ENCODE results near the gene RHOD. TPM values are rescaled to one million over a fixed set of nuclear protein-coding genes. Genes with fewer than 3 reads are reported as not detected.

Gene RHOD
- total RNA-seq, 6 donors from 2014 or later = 14.5 to 37.7 (median 18.1) TPM

DNA sequence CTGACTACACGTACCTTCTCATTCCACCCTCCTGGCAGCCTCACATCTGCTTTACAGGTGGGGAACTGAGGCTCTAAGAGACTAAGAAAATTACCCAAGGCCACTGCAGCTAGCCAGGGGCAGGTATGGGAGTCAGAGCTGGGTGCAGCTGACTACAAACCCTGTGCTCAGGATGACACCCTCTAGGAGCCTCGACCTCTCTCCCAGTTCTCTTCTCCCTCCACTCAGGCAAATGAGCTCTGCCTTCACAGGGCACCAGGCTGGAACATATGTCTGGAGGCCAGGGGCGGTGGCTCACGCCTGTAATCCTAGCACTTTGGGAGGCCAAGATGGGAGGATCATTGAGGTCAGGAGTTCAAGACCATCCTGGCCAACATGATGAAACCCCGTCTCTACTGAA is 29.7 kb upstream of the RHOD start:
- WGBS, 2 donors = 82 to 88% methylated on average over 3 to 5 of the region's 5 CpGs
- Histone ChIP-seq H3K4me1 (peaks cover 12 to 19% (median 19%) of the 10 kb centered on the region in 4 donors), H3K4me3 (no peak overlapping the region), H3K27me3 (peaks cover 0 to 20% (median 11%) of the 10 kb centered on the region in 4 donors), H3K9me3 (no peaks in the 10 kb centered on the region), H3K36me3 (no peaks in the 10 kb centered on the region), H3K27ac (no peak overlapping the region)
- ATAC-seq (ENCODE audit: low FRiP score in 2 of 2) (no peak), DNase-seq (no peak)
- no peak for TF ChIP-seq POLR2AphosphoS5 (IDR thresholded peaks at IDR 0.05)
- TF ChIP-seq EP300 (IDR thresholded peaks at IDR 0.05) = no peak
- TF ChIP-seq, protein P1, sequence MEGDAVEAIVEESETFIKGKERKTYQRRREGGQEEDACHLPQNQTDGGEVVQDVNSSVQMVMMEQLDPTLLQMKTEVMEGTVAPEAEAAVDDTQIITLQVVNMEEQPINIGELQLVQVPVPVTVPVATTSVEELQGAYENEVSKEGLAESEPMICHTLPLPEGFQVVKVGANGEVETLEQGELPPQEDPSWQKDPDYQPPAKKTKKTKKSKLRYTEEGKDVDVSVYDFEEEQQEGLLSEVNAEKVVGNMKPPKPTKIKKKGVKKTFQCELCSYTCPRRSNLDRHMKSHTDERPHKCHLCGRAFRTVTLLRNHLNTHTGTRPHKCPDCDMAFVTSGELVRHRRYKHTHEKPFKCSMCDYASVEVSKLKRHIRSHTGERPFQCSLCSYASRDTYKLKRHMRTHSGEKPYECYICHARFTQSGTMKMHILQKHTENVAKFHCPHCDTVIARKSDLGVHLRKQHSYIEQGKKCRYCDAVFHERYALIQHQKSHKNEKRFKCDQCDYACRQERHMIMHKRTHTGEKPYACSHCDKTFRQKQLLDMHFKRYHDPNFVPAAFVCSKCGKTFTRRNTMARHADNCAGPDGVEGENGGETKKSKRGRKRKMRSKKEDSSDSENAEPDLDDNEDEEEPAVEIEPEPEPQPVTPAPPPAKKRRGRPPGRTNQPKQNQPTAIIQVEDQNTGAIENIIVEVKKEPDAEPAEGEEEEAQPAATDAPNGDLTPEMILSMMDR (IDR thresholded peaks at IDR 0.05) = no peak
- TF ChIP-seq POLR2A (IDR thresholded peaks at IDR 0.05) = no peak

DNA sequence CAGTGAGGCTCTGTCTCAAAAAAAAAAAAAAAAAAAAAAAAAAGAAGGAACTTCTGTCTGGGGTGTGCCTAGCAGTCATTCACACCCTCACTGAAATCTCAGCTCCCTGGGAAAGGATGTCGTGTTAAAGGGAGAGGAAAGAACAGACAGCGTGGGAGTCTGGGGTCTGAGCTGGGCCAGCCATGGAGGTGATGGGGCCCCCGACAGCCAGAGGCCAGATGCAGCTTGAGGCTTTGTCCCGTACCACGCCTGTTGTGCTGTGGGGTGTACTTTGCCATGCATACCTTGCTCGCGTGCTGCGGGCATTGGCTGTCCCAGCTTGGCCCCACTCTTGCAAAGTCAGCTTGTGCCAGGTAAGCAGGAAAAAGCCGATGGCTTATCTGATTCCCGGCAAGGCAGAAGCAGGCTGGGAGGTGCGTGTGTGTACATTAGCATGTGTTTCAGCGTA is 29.1 kb upstream of the RHOD start:
- no peak for DNase-seq
- Histone ChIP-seq H3K4me1 (peaks cover 12 to 16% (median 15%) of the 10 kb centered on the region in 4 donors), H3K4me3 (no peak overlapping the region), H3K27me3 (peaks cover 0 to 16% (median 9%) of the 10 kb centered on the region in 4 donors), H3K27ac (no peak overlapping the region), H3K9me3 (no peaks in the 10 kb centered on the region), H3K36me3 (no peaks in the 10 kb centered on the region)
- TF ChIP-seq, protein P1 (IDR thresholded peaks at IDR 0.05) = no peak
- no peak for TF ChIP-seq POLR2A (IDR thresholded peaks at IDR 0.05)
- no peak for TF ChIP-seq POLR2AphosphoS5 (IDR thresholded peaks at IDR 0.05)
- no peak for TF ChIP-seq EP300 (IDR thresholded peaks at IDR 0.05)
- WGBS, 2 donors = 60 to 79% methylated on average over 12 of the region's 12 CpGs
- no peak for ATAC-seq (ENCODE audit: low FRiP score in 2 of 2)

DNA sequence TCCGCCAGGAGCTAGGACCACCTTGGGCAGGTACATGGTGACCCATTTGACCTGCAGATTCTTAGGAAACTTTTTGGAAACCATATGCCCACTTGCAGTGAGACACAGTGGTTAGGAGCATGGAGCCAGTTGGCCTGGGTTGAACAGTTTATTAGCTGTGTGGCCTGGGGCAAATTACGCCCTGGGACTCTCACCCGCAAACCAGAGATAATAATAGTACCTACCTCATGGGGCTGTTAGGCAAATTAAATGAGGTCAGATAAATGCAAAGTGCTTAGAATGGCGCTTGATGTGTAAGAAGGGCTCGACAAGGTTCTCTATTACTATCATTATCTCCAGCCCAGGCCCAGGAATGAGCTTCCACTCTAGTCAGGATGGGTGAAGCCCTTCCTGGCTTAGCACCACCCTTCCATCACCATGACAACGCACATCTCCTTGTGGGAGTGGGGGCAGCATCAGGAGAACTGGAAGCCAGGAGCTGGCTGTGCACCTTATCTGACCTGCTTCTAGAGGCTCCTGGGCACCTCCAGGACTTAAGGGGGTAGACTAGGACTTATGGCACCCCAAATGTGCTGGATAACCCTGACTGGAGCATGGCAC is 28.6 kb upstream of the RHOD start:
- ATAC-seq (ENCODE audit: low FRiP score in 2 of 2) (no peak), DNase-seq (no peak)
- H3K36me3 ChIP-seq = no peaks in the 10 kb centered on the region
- H3K27me3 ChIP-seq = peaks cover 0 to 11% (median 7%) of the 10 kb centered on the region in 4 donors
- no peaks in the 10 kb centered on the region for H3K9me3 ChIP-seq
- TF ChIP-seq POLR2AphosphoS5 (IDR thresholded peaks at IDR 0.05) (no peak), EP300 (IDR thresholded peaks at IDR 0.05) (no peak), POLR2A (IDR thresholded peaks at IDR 0.05) (no peak)
- TF ChIP-seq, protein P1 (IDR thresholded peaks at IDR 0.05) = no peak
- no peak overlapping the region for H3K27ac ChIP-seq
- WGBS, 2 donors = 86 to 93% methylated on average over 5 to 6 of the region's 6 CpGs
- no peak overlapping the region for H3K4me3 ChIP-seq
- peaks cover 7 to 10% (median 10%) of the 10 kb centered on the region in 4 donors for H3K4me1 ChIP-seq

DNA sequence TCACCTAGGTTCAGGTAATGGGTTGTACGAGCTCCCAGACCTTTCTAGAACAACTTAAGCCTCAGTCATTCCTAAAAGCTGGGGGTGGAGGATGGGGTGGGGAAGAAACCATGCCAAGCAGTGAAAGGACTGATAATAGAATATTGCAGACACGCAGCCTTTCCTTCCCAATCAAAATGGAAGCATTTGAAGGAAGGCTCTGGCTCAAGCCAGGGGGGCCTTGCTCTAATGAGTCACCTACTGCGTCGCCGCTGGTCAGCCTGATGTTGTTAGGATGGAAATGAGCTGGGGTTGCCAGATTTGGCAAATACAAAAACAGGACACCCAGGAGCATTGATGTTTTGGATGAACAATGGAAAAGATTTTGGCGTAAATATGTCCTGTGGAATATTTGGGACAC is 27.5 kb upstream of the RHOD start:
- Histone ChIP-seq H3K36me3 (no peaks in the 10 kb centered on the region), H3K4me3 (no peak overlapping the region), H3K4me1 (peaks cover 0 to under 1% (median 0%) of the 10 kb centered on the region in 4 donors), H3K27me3 (peaks cover 0 to 2% (median 0%) of the 10 kb centered on the region in 4 donors), H3K27ac (no peak overlapping the region), H3K9me3 (no peaks in the 10 kb centered on the region)
- ATAC-seq (ENCODE audit: low FRiP score in 2 of 2) = no peak
- TF ChIP-seq POLR2A (IDR thresholded peaks at IDR 0.05) = no peak
- TF ChIP-seq EP300 (IDR thresholded peaks at IDR 0.05) = no peak
- TF ChIP-seq, protein P1 (IDR thresholded peaks at IDR 0.05) = no peak
- no peak for TF ChIP-seq POLR2AphosphoS5 (IDR thresholded peaks at IDR 0.05)
- no peak for DNase-seq
- WGBS, 2 donors = 81 to 90% methylated on average over 6 of the region's 6 CpGs

DNA sequence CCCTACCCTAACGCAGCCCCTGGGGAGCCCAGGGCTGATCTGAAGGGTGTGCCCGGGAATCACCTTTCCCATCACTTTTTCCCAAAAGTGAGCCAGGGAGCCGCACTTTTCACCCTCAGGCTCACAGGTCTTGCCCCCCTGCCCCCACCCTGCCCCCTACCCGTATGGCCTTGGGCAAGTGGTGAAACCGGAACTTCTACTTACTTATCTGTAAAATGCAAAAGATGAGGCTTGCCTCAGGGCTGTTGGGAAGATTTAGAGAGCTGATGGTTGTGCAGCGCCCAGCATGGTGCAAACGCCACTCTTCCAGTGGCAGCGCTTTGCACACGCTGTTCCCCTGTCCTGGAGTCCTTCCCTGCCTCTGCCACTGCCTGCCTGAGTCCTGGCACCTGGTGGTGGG is 25.7 kb upstream of the RHOD start:
- no peak for DNase-seq
- H3K4me1 ChIP-seq = no peaks in the 10 kb centered on the region
- TF ChIP-seq POLR2A (IDR thresholded peaks at IDR 0.05) (no peak), EP300 (IDR thresholded peaks at IDR 0.05) (no peak), POLR2AphosphoS5 (IDR thresholded peaks at IDR 0.05) (no peak)
- TF ChIP-seq, protein P1 (IDR thresholded peaks at IDR 0.05) = no peak
- WGBS, 2 donors = 55 to 59% methylated on average over 8 to 9 of the region's 9 CpGs
- H3K9me3 ChIP-seq = no peaks in the 10 kb centered on the region
- H3K27ac ChIP-seq = no peak overlapping the region
- no peak overlapping the region for H3K4me3 ChIP-seq
- ATAC-seq (ENCODE audit: low FRiP score in 2 of 2) = no peak
- H3K36me3 ChIP-seq = no peaks in the 10 kb centered on the region
- no peaks in the 10 kb centered on the region for H3K27me3 ChIP-seq
